Hematopoietic multipotent progenitor cell treated with erythropoietin and hydrocortisone succinate and interleukin-3 and kit ligand, for 4 days (in vitro differentiated cells): ENCODE measurements around the gene ZNF445.
"Not testable (repeated sequence)": the region's sequence is repeated elsewhere in the genome, so short reads cannot be mapped to it uniquely, and the experiment has no call there.

Experiments
- DNase-seq: peaks from one replicate; pipeline ENCODE4 v3.0.0-alpha.2; 2015

ZNF445 gene

DNA sequence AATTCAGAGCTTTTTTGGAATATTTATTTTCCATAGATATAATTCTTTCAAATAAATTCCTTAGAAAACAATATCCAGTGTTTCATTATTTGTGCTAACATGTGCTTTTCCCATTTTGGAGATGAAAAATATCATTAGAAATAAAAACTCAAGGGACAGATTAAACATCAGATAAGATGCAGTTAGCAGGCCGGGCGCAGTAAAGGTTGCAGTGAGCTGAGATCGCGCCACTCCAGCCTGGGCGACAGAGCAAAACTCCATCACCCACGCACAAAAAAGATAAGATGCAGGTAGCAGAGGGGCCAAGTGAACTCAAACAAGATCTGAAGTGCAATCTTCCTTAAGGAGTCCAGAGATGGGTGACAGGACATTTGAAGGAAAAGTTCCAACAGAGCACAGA lies 48.0 kb downstream of the ZNF445 start:
- no peak for DNase-seq

DNA sequence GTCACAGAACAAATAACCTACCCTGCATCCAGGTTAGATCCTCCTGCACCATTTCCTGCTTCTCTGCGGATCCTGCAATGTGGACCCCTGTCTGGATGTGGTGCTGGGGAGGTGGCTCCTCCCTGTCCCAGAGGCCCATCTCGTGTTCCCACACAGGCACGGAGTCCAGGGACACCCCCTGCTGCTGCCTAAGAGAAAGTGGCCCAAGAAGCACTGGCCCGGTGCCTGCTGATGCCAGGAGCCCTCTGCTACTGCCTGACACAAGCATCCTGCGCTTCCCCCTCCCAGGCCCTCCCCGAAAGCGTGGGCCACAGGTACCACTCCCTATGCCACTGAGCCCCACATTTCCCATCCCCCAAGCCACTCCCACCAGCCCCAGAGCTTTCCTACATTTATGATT lies 48.6 kb downstream of the ZNF445 start:
- no peak for DNase-seq

DNA sequence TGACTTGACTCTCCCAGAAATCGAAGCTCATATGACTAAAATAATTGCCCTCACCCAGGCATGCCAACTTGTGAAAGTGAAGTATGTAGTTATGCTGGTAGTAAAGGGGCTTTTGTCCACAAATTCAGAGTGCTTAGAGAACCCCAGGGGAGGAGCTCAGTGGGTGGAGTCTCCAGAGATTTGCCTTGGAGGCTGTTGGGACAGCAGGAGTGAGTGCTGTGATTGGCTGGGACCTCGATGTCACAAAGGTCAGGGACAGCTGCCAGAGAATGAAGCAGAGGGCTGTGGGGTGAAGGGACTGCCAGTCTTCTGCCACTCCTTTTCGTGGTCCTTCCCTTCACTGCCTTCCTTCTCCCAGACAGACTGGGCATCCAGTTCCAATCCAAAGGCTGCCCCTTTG lies 49.8 kb downstream of the ZNF445 start:
- no peak for DNase-seq

DNA sequence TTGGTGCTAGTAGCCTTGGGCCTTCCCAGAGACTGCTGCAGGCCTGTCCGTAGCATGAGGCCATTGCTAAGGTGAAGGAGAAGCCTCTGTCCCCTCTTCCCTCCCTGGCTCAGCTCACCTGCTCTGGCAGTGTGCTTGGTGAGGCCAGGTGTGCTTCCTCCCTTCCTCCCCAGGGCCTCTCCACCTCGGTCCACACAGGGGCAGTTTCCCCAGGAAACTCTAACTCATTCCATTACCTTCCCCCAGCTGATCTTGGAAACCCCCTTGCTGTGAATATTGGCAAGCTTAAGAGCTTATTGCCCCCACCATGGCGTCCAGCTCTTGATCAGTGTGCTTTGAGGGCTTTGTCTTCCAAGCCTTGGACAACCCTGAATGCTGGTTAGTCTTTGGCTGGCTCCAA lies 52.7 kb downstream of the ZNF445 start:
- DNase-seq: no peak

DNA sequence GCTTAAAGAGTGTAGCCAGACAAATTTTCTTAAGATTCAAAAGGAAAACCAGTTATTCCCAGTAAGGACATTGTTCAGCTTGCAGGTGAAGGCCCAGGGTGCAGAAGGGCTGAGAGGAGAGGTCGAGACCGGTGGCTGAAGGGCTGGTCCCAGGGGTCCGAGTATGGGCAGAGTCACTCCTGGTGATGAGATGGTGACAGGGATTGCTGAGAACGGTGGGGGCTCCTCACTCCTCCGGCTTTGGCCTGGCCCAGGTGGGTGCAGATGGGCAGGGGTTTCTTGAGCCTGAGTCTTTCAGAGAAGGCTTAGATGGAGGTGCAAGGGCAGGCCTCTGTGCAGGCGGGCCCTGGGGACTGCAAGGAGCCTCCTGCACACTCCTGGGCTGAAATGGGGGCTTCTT lies 56.2 kb downstream of the ZNF445 start:
- DNase-seq: no peak

DNA sequence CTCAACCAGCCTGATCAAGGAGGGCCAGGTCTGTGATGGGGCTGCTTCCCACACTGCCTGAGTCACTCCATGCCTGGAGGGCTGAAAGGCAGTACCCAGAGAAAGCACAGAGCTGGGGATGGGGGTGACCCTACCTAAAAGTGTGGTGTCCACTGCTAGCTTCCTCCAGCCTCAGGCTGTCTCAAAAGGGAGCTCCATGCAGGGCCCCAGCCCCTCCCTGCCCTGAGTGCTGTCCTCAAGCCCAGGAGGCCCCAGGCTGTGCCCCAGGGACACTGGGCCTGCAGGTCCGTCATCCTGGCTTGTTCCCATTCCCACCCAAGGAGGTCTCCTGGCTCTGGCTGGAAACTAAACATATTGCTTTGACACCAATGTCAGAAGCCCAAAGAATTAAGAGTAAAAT lies 56.8 kb downstream of the ZNF445 start:
- no peak for DNase-seq

DNA sequence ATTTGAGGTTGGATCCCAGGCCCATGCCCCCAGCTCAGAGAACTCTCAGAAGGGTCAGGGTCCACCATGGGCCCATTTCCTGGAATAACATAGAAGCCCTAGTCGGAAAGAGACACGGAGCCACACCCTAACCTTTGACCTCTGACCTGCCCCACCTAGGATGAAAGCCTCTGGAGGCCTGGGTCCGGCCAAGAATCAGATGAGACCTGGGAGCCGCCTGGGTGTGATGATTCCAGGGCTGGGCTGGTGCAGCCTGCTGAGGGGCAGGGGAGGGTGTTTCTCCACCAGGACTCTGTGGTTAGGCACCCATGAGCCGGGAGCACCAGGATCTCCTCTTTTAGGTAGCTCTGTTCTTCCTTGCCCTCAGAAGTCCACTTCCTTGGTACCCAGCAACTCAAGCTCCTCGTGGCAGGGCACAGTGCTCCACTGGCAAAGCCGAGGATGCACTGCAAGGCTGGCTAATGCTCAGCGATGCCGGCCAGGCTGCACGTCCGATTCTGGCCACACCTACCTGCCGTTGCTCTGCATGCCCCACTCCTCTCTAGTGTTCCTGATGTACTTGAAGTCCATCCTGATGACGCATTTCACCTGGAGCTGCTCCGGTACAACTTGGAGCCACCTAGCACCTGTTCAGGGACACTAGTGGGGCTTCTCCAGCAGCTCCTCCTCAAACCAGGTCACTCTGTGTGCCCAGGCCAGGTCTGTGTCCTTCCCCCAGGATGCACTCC lies 57.4 kb downstream of the ZNF445 start:
- DNase-seq: no peak

DNA sequence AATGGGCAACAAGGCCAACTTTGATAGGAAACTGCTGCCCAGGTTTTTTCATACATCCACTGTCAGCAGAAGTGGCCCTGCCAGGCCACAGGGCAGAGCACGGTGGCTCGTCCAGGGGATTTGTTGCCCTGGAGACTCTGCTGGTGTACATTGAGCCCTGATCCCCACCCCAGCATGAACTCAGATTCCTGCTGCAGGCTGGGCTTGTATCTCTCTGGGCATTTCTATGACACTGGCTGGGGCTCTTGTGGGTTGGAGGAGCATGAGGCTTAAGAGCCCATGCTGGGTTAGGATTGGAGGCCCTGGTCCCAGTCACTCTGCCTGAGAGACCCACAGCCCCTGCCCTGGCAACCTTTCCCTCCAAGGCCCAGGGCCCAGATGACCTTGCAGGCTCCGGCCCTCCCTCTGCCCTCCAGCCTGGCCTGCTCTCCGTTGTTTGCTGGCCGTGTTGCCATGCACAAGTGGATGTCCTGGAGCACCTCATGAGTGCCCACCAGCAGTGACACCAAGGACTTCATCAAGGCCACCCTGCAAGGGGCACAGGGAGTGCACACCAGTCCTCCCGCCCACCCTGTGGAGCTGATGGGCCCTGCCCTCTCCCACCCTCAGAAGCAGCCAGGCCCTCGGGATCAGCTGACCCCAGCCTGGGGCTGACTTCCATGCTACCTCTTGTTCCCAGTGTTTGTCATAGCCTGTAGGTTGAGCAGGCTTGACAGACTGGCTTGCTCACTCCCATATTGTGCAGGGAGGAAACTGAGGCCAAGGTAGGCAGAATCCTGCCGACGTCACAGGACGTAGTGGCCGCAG lies 58.2 kb downstream of the ZNF445 start:
- DNase-seq: peak; percentile 10

DNA sequence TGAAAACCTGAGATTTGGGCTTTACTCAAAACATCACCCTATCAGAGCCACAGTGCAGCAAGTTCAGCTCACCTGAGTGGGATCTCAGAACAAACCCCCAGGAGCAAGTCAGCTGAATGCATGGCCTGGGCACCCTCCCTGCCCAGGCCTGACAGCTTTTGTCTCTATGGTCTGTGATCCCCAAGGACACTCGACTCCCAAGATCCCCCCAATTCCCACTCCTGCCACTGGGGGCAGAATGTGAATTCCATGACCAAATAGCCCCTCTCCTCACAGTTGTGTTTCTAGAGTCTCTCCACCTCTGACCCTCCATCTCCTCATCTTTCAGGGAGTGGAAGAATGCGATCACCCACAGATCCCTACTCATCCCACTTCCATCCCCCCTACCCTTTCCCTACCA lies 58.9 kb downstream of the ZNF445 start:
- DNase-seq: no peak

DNA sequence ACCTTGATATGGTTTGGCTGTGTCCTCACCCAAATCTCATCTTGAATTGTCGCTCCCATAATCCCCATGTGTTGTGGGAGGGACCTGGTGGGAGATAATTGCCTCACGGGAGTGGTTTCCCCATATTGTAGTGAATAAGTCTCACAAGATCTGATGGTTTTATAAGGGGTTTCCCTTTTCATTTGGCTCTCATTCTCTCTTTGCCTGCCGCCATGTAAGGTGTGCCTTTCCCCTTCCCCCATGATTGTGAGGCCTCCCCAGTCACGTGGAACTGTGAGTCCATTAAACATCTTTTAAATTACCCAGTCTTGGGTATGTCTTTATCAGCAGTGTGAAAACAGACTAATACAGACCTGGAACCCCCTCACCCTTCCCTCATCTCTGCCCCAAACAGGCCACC lies 59.4 kb downstream of the ZNF445 start:
- DNase-seq: not testable (repeated sequence)

DNA sequence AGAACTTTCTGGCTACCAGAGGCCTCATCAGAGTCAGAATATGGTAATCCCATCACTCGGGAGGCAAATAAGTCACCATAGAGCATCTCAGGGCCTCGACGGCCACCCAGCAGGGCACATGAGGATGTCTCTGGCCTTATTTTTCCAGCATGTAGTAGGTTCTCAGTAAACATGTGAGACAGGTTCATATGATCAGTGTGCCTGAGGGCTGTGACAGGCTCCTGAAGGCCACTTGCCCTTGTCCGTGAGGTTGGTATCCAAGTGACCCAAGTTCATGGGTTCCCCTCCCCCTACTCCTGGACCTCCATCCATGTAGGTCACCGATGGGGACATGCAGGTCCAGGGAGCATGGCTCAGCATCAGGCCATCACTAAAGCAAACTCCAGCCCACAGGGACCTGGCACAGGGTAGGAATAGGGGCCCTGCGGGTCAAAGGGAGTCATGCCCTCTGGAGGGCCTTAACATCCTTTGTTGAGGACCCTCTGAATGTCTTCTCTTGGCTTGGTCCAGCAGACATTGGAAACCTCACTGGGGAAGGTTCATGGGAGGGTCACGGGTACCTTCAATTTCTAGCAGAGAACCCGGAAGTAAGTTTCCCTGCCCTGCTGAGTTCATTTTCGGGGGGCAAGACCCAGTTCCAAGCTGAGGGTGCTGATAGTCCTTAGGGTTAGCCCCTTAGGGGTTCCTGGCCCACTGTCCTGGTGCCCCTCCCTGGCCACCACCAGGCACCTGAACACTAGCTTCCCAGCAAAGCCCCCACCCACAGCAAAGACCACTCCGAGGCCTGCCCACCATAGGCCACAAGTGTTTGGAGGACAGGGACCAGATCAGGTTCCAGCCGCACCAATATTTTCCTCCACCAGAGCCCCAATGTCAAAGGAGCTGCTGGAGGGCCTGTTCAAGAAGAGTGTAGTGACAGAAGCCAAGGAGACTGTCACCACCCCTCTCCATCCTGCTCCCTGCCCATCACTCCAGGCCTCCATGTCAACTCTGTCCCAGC lies 61.1 kb downstream of the ZNF445 start:
- DNase-seq: no peak

DNA sequence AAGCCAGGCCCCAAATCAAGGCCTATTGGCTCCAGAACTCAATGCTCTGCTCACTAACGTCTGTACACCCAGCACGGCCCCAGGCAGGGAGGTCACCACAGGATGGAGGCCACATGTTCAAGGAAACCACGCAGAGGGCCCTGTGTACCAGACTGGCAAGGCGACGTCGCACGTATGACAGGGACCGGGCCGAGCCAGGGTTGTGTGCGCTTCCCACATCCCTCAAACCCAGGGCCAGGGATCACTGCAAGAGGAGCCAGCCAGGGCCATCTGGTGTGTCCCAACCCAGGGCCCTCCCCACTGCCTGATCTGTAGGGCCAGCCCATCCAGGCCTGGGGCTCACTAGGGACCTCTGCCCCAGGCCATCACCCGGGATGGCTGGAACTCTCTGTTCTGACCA lies 62.0 kb downstream of the ZNF445 start:
- DNase-seq: no peak

DNA sequence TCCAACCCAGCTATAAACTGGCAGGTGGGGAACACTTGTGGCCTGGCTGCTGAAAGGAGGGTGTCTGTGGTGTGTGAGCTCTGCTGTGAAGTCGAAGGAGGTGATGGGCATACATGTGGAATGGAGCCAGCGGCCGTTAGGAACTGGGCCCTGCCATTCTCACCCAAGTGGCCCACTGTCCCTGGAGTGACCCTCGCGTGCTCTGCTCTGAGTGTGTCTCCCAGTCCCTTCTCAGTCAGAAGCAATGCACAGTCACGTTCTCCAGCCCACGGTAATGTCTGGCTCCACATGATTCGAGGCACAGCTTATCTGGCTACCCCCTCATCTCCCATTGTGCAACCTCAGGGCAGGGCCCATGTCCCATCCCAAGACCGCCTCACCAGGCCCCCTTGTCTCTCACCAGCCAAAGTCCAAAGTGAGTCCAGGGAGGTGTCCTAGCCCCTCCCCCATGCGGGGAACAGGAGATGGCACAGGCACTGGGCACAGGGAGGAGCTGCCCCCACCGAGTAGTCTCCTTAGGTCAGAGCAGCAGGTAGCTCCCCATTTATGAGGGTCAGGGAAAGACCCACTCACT lies 62.9 kb downstream of the ZNF445 start:
- no peak for DNase-seq

DNA sequence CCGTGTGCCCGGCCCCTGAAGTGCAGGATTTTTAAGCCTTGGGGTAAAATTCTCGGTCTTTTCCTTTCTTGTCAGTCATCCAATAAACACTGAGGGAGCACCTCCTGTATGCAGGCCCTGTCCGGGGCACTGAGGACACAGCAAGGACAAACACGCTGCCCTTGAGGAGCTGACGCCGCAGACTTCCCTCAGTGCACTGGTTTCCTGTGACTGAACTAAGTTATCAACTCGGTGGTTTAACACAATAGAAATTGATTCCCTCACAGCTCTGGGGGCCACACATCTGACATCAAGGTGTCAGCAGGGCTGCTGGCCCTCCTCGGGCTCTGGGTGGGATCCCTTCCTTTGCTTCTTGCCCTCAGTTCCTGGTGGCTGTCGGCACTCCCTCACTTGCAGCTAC lies 65.1 kb downstream of the ZNF445 start:
- no peak for DNase-seq

DNA sequence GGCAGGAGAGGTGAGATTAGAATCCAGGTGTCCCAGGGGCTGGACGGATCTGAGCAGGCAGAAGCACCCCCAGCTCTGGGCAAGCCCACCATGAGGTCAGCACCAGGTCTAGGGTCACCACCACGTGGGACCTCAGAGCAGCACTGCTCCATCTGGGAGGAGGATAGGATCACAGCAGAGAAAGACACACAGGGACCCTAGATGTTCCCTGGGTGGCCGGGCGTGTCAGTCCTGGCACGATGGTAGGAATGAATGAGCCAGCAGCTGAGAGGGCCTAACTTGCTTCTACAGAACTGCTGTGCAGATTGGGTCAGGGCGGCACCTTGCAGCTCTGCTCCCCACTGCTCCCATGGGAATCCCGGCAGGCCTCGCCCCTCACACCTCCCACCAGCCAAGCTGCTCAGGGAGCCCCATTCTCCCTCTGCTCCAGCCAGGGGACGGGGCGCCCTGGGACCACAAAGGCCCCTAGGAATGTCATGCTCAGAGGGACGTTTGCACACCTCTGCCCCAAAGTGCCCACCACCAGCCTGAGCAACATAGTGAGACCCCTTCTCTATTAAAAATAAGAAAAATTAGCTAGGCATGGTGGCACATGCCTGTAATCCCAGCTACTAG lies 66.3 kb downstream of the ZNF445 start:
- DNase-seq: no peak

DNA sequence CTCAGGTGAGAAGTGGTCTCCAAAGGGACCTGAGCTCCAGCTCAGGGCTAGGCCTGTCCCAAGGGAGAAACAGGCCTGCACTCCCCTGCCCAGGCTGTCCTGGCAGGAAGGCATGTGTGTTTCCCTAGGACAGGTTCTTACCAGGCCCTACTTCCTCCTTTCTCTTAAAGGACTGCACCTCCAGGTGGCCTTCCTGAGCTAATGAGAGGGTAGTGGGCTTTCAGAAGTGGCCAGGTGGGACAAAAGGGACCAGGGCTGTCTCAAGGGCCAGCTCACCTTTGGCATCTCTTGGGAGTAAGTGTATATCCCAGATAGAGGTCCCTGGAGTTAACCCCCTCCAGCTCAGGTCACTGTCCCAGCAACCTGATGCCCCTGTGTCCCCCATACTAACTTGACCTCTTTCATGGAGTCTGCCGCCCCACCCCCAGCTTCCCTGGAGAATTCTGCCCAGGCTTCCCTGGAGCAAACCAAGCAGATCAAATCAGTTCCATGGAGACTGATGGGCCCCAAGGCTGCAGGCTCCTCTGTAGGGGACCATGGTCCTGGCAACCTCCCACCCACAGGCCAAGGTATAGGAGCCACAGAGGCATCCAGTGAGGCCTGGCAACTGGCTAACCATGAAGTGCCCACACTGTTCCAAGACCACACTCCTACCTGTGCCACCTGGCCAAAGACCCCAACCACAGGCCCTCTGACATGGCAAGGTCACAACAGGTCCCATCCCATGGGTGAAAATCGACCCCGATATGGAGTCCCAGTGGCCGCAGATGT lies 67.6 kb downstream of the ZNF445 start:
- DNase-seq: no peak

DNA sequence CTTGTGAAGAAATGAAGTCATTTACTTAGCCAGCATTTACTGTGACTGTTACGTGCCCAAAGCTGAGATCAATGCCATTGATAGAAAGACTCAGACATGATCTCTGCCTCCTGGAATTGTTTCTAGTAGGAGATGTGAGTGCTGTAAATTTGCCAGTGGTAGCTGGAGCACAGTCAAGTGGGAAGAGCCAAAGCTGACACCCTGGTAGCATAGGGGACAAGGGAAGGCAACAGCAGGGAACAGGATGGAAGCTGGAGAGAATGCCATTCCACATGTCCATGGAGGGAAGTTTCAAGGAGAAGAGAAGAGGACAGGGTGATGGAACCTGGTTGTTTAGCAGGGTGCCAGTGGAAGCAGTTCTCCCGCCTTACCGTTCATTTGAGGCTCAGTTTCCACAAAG lies 74.9 kb downstream of the ZNF445 start:
- no peak for DNase-seq

DNA sequence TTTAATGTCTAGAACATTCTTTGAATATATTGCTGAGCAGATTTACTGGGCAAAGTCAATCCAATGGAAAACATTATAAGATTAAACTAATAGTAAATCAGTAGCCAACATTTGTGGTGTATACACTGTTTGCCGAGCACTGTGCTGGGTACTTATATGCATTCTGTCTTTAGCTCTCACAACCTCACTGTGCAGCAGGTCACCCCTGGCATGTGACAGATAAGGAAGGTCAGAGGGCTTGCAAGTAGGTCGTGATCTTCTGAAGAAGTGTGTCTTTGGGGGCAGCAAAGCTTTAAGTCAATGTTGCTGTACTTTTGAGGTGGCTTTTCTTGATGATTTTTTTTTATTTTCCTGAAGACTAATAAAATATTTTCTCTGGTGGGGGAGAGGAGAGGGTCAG lies 76.7 kb downstream of the ZNF445 start:
- peak; percentile 17 for DNase-seq

DNA sequence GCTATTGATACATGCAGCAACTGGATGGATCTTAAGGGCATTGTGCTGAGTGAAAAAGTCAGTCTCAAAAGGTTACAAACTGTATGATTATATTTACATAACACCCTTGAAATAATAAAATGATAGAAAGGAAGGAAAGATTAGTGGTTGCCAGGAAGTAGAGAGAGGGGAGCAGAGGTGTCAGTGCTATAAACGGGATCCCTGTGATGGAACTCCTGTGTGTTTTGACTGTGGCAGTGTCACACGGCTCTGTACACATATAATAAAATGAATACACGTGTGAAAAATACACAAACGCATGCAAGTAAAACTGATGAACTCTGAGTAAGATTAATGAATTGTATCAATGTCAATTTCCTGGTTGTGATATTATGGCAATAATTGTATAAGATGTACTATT lies 78.6 kb downstream of the ZNF445 start:
- DNase-seq: no peak

DNA sequence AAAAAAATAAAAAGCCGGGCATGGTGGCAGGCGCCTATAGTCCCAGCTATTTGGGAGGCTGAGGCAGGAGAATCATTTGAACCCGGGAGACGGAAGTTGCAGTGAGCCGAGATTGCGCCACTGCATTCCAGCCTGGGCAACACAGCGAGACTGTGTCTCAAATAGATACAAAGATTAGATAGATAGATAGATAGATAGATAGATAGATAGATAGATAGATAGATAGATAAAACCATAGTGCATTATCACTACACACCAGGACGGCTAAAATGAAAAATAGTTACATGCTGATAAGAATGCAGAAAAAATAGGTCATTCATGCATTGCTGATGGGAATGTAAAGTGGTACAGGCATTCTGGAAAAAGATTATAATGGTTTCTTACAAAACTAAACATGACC lies 79.2 kb downstream of the ZNF445 start:
- not testable (repeated sequence) for DNase-seq
